Measurements from ENCODE around the gene ZNF862.

The ZNF862 gene

DNA sequence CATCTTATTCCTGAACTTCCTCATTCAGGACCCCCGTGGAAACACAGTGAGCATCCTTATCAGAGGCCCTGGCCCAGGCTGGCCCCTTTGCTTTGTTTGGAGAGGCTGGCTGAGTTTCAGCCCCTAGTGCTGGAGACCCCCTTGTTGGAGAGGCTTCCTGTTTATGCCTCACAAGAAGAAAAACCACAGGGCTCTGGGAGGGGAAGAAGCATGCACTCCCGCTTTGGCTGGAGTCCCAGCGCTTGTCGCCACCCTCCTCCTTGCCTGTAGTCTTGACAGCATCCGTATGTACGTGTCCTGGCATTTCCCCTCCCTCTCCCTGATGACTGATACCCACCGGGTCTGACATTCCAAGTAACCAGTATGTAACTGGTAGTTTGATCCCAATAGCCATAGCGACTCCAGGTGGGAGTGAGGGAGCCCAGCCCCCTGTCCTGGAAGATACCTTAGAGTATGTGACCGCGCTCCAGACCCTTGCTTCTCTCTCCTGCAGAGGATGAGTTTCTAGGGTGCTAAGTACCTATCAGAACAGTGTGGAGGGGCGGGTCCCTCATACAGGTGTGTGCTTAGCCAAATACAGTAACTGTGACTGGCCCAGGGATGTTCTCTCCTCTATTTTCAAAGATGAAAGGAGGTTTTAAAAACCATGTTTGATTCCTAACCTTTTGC is 28.7 kb downstream of the ZNF862 start:
- H3K4me3 Mint-ChIP-seq, result peak overlapping the region; percentile 53
- no peak for DNase-seq (ENCODE audit: low spot score)

GRCh38 chr7:149867762-149868622 is 29.8 kb downstream of the ZNF862 start:
- H3K27ac Mint-ChIP-seq, result peak overlapping the region; percentile 69
- H3K27me3 Mint-ChIP-seq (ENCODE audit: low read depth), result no peaks in the 10 kb centered on the region
- peaks cover 23% of the 10 kb centered on the region for H3K36me3 Mint-ChIP-seq (ENCODE audit: low read depth)
- DNase-seq (ENCODE audit: low spot score), result no peak
- peak overlapping the region; percentile 53 for H3K4me3 Mint-ChIP-seq
- peaks cover 81% of the 10 kb centered on the region for H3K4me1 Mint-ChIP-seq (ENCODE audit: low read depth)
- no peaks in the 10 kb centered on the region for H3K9me3 Mint-ChIP-seq

More for the DNA sequence above, 28.7 kb downstream of the ZNF862 start:
- H3K27me3 Mint-ChIP-seq (ENCODE audit: low read depth), result no peaks in the 10 kb centered on the region
- H3K4me1 Mint-ChIP-seq (ENCODE audit: low read depth), result peaks cover 75% of the 10 kb centered on the region
- no peaks in the 10 kb centered on the region for H3K9me3 Mint-ChIP-seq
- peaks cover 27% of the 10 kb centered on the region for H3K36me3 Mint-ChIP-seq (ENCODE audit: low read depth)
- H3K27ac Mint-ChIP-seq, result peak overlapping the region; percentile 69

DNA sequence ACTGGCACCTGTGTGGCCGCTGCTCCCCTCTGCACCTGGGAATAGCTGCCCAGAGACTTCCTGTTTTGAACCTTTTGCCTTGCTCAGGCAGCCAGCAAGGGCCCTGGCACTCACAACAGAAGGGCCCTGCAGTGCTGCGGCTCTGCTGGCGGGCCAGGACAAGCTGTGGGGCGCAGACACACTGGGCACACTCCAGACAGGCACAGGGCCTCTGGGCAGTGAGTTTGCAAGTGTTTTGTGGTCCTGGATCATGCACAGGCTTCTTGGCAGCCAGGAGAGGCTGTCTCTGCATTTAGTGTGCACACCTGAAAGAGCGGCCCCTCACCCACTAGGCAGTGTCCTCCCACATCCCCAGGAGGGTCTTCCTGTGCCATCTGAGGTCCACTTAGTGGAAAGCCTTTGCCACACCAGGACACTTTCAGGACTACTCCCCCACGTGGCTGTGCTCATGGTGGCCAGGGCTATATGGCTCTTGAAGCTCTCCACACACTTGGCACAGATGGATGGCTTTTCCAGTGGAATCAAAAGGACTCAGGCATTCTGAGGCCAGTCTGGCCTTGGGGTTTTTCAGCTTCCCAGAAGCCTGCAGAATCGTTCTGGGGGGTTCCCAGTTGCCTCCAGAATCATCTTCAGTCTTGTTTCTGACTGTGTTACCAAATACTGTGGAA is 30.6 kb downstream of the ZNF862 start:
- peaks cover 80% of the 10 kb centered on the region for H3K4me1 Mint-ChIP-seq (ENCODE audit: low read depth)
- no peaks in the 10 kb centered on the region for H3K9me3 Mint-ChIP-seq
- H3K27me3 Mint-ChIP-seq (ENCODE audit: low read depth), result no peaks in the 10 kb centered on the region
- H3K4me3 Mint-ChIP-seq, result peak overlapping the region; percentile 36
- no peak for DNase-seq (ENCODE audit: low spot score)
- peaks cover 22% of the 10 kb centered on the region for H3K36me3 Mint-ChIP-seq (ENCODE audit: low read depth)
- H3K27ac Mint-ChIP-seq, result peak overlapping the region; percentile 55

- H3K27me3 Mint-ChIP-seq (ENCODE audit: low read depth), result no peaks in the 10 kb centered on the region
- DNase-seq (ENCODE audit: low spot score), result no peak
- peaks cover 78% of the 10 kb centered on the region for H3K4me1 Mint-ChIP-seq (ENCODE audit: low read depth)
- peak overlapping the region; percentile 90 for H3K27ac Mint-ChIP-seq
- H3K4me3 Mint-ChIP-seq, result peak overlapping the region; percentile 79
- H3K9me3 Mint-ChIP-seq, result no peaks in the 10 kb centered on the region
- H3K36me3 Mint-ChIP-seq (ENCODE audit: low read depth), result peaks cover 21% of the 10 kb centered on the region
Observed at GRCh38 chr7:149869291-149869650, 31.1 kb downstream of the ZNF862 start.

GRCh38 chr7:149869867-149870266 is 31.7 kb downstream of the ZNF862 start:
- peak; percentile 42 for DNase-seq (ENCODE audit: low spot score)
- Mint-ChIP-seq H3K36me3 (ENCODE audit: low read depth) (peaks cover 19% of the 10 kb centered on the region), H3K27ac (peak overlapping the region; percentile 90), H3K4me3 (peak overlapping the region; percentile 79), H3K9me3 (no peaks in the 10 kb centered on the region), H3K4me1 (ENCODE audit: low read depth) (peaks cover 81% of the 10 kb centered on the region), H3K27me3 (ENCODE audit: low read depth) (no peaks in the 10 kb centered on the region)

GRCh38 chr7:149870274-149870673 is 32.1 kb downstream of the ZNF862 start:
- peaks cover 81% of the 10 kb centered on the region for H3K4me1 Mint-ChIP-seq (ENCODE audit: low read depth)
- H3K4me3 Mint-ChIP-seq, result peak overlapping the region; percentile 79
- H3K27me3 Mint-ChIP-seq (ENCODE audit: low read depth), result no peaks in the 10 kb centered on the region

GRCh38 chr7:149870701-149871483 is 32.7 kb downstream of the ZNF862 start:
- no peaks in the 10 kb centered on the region for H3K9me3 Mint-ChIP-seq
- peaks cover 22% of the 10 kb centered on the region for H3K36me3 Mint-ChIP-seq (ENCODE audit: low read depth)
- H3K27ac Mint-ChIP-seq, result peak overlapping the region; percentile 26
- H3K4me1 Mint-ChIP-seq (ENCODE audit: low read depth), result peaks cover 82% of the 10 kb centered on the region
- DNase-seq (ENCODE audit: low spot score), result no peak
- H3K4me3 Mint-ChIP-seq, result peak overlapping the region; percentile 79
- H3K27me3 Mint-ChIP-seq (ENCODE audit: low read depth), result no peaks in the 10 kb centered on the region

More at GRCh38 chr7:149870274-149870673, 32.1 kb downstream of the ZNF862 start:
- Mint-ChIP-seq H3K36me3 (ENCODE audit: low read depth) (peaks cover 16% of the 10 kb centered on the region), H3K27ac (peak overlapping the region; percentile 90), H3K9me3 (no peaks in the 10 kb centered on the region)
- DNase-seq (ENCODE audit: low spot score), result no peak

DNA sequence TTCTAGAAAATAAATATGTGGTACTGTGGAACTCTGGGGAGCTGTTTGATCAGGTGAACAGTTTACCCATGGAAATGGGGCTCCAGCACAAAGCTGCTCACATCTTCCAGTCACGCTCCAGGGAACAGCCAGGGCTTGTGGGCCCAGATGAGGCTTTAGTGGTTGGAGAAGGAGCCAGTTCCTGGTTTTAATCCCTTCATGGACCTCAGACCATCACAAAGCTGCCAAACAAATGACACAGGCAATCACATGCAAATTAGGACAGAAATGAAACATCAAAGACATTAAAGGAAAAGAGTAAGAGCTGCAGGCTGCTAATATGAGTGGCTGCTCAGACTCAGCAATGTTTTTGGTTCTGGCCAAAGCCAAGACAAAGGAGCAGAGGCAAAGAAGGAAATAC is 33.4 kb downstream of the ZNF862 start:
- H3K9me3 Mint-ChIP-seq, result no peaks in the 10 kb centered on the region
- H3K36me3 Mint-ChIP-seq (ENCODE audit: low read depth), result peaks cover 24% of the 10 kb centered on the region
- DNase-seq (ENCODE audit: low spot score), result no peak
- H3K4me3 Mint-ChIP-seq, result peak overlapping the region; percentile 56
- H3K27me3 Mint-ChIP-seq (ENCODE audit: low read depth), result no peaks in the 10 kb centered on the region
- peaks cover 75% of the 10 kb centered on the region for H3K4me1 Mint-ChIP-seq (ENCODE audit: low read depth)
- H3K27ac Mint-ChIP-seq, result peak overlapping the region; percentile 80

- H3K4me3 Mint-ChIP-seq, result peak overlapping the region; percentile 82
- peaks cover 21% of the 10 kb centered on the region for H3K36me3 Mint-ChIP-seq (ENCODE audit: low read depth)
- H3K9me3 Mint-ChIP-seq, result no peaks in the 10 kb centered on the region
- no peaks in the 10 kb centered on the region for H3K27me3 Mint-ChIP-seq (ENCODE audit: low read depth)
- peak overlapping the region; percentile 64 for H3K27ac Mint-ChIP-seq
- no peak for DNase-seq (ENCODE audit: low spot score)
- peaks cover 65% of the 10 kb centered on the region for H3K4me1 Mint-ChIP-seq (ENCODE audit: low read depth)
Observed at GRCh38 chr7:149872419-149873073, 34.4 kb downstream of the ZNF862 start.

GRCh38 chr7:149873074-149873969 is 35.1 kb downstream of the ZNF862 start, which contains the start of gene ATP6V0E2:
Gene ATP6V0E2 (plus strand): TSS chr7:149873969. CDS start chr7:149874066, 97 bp downstream.
- Mint-ChIP-seq H3K36me3 (ENCODE audit: low read depth) (peaks cover 27% of the 10 kb centered on the region), H3K4me1 (ENCODE audit: low read depth) (peaks cover 60% of the 10 kb centered on the region), H3K4me3 (peak within 1 kb of the TSS; percentile 82), H3K9me3 (no peaks in the 10 kb centered on the region), H3K27ac (peak within 1 kb of the TSS; percentile 85), H3K27me3 (ENCODE audit: low read depth) (no peaks in the 10 kb centered on the region)
- peak; percentile 96 for DNase-seq (ENCODE audit: low spot score)

DNA sequence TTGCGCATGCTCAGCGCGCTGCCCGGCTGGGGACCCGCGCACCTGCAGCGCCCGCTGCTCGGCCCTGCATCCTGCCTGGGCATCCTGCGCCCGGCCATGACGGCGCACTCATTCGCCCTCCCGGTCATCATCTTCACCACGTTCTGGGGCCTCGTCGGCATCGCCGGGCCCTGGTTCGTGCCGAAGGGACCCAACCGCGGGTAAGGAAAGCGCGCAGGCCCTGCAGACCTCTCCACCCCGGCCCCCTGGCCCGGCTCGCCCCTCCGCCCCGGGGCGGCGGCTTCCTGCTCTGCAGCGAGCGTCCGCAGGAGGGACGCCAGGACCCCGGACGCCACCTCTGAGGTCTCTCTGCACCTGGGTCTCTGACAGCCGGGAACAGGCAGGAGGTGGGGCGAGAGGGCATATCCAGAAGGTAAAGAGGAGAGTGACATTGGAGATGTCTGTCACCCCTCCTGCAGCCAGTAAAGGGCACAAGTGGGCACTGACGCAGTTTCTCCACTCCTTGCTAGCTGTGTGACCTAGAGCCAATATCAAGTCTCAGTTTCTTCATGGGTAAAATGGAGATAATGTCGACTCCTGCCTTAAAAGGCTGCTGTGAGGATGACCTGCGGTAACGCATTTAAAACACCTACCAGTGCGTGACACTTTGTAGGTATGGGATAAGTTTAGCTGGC is 35.9 kb downstream of the ZNF862 start:
- peak overlapping the region; percentile 79 for H3K4me3 Mint-ChIP-seq
- no peaks in the 10 kb centered on the region for H3K27me3 Mint-ChIP-seq (ENCODE audit: low read depth)
- H3K36me3 Mint-ChIP-seq (ENCODE audit: low read depth), result peaks cover 25% of the 10 kb centered on the region
- peaks cover 52% of the 10 kb centered on the region for H3K4me1 Mint-ChIP-seq (ENCODE audit: low read depth)
- H3K9me3 Mint-ChIP-seq, result no peaks in the 10 kb centered on the region
- H3K27ac Mint-ChIP-seq, result peak overlapping the region; percentile 85
- no peak for DNase-seq (ENCODE audit: low spot score)

DNA sequence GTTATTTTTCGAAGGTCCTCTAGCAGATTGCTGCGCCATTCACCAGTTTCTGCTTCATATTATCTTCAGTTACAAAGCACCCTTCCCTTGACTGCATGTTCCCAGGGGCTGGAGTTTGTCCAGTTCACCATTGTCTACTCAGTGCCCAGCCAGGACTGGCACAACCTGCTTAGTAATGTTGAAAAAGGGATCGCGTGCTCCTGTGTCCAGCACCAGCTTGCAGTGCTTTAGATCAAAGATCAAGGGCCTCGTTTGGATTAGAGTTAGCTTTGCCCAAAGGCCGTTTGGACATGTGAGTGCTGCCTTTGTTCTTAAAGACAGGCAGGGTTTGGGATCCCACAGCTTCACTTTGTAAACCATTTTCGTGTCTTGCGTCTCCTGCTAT is 36.5 kb downstream of the ZNF862 start:
- Mint-ChIP-seq H3K4me1 (ENCODE audit: low read depth) (peaks cover 48% of the 10 kb centered on the region), H3K27ac (peak overlapping the region; percentile 51), H3K9me3 (no peaks in the 10 kb centered on the region)

More for the DNA sequence above, 36.5 kb downstream of the ZNF862 start:
- DNase-seq (ENCODE audit: low spot score), result no peak
- H3K27me3 Mint-ChIP-seq (ENCODE audit: low read depth), result no peaks in the 10 kb centered on the region
- H3K36me3 Mint-ChIP-seq (ENCODE audit: low read depth), result peaks cover 24% of the 10 kb centered on the region
- peak overlapping the region; percentile 79 for H3K4me3 Mint-ChIP-seq

Measured in T-helper 2 cell treated with Interferon-gamma antibody and Interleukin-4, amounts not matched to agents 5 μg/mL and 100 μg/mL, for 36 hours (primary cell).